ENCODE measurements around the gene P3H4. TPM values are rescaled to one million over a fixed set of nuclear protein-coding genes. Genes with fewer than 3 reads are reported as not detected.

Gene P3H4
- total RNA-seq, 6 donors from 2014 or later = 5.8 to 26.2 (median 8.9) TPM

GRCh38 chr17:41773190-41773588 lies 38.6 kb downstream of the P3H4 start:
- H3K9me3 ChIP-seq = no peaks in the 10 kb centered on the region
- TF ChIP-seq EP300 (IDR thresholded peaks at IDR 0.05) = no peak
- TF ChIP-seq POLR2AphosphoS5 (IDR thresholded peaks at IDR 0.05) = peak; percentile 38 to 42
- TF ChIP-seq POLR2A (IDR thresholded peaks at IDR 0.05) = no peak
- peaks cover 11 to 38% (median 35%) of the 10 kb centered on the region in 4 donors for H3K36me3 ChIP-seq
- DNase-seq = peak; percentile 74 to 87
- 55% methylated on average over 8 of the region's 12 CpGs; no CpG with 5 or more reads in 1 of the 2 donors for WGBS, 2 donors
- H3K27me3 ChIP-seq = no peaks in the 10 kb centered on the region
- peaks cover 61 to 65% (median 64%) of the 10 kb centered on the region in 4 donors for H3K4me1 ChIP-seq
- H3K27ac ChIP-seq = peak overlapping the region; percentile 44 to 90 (median 78)
- no peak overlapping the region for H3K4me3 ChIP-seq
- ATAC-seq (ENCODE audit: low FRiP score in 2 of 2) = peak; percentile 2 to 54

GRCh38 chr17:41772586-41773189 lies 39.1 kb downstream of the P3H4 start:
- ATAC-seq (ENCODE audit: low FRiP score in 2 of 2) (no peak), DNase-seq (no peak)
- Histone ChIP-seq H3K36me3 (peaks cover 15 to 43% (median 40%) of the 10 kb centered on the region in 4 donors), H3K4me3 (no peak overlapping the region), H3K27me3 (no peaks in the 10 kb centered on the region), H3K4me1 (peaks cover 56 to 60% (median 59%) of the 10 kb centered on the region in 4 donors), H3K9me3 (no peaks in the 10 kb centered on the region), H3K27ac (peak overlapping the region; percentile 18 to 87 (median 70))
- 84 to 94% methylated on average over 6 to 19 of the region's 19 CpGs for WGBS, 2 donors
- TF ChIP-seq POLR2A (IDR thresholded peaks at IDR 0.05) = no peak
- TF ChIP-seq, protein P1, sequence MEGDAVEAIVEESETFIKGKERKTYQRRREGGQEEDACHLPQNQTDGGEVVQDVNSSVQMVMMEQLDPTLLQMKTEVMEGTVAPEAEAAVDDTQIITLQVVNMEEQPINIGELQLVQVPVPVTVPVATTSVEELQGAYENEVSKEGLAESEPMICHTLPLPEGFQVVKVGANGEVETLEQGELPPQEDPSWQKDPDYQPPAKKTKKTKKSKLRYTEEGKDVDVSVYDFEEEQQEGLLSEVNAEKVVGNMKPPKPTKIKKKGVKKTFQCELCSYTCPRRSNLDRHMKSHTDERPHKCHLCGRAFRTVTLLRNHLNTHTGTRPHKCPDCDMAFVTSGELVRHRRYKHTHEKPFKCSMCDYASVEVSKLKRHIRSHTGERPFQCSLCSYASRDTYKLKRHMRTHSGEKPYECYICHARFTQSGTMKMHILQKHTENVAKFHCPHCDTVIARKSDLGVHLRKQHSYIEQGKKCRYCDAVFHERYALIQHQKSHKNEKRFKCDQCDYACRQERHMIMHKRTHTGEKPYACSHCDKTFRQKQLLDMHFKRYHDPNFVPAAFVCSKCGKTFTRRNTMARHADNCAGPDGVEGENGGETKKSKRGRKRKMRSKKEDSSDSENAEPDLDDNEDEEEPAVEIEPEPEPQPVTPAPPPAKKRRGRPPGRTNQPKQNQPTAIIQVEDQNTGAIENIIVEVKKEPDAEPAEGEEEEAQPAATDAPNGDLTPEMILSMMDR (IDR thresholded peaks at IDR 0.05) = no peak
- no peak for TF ChIP-seq POLR2AphosphoS5 (IDR thresholded peaks at IDR 0.05)
- TF ChIP-seq EP300 (IDR thresholded peaks at IDR 0.05) = no peak

GRCh38 chr17:41772218-41772585 lies 39.5 kb downstream of the P3H4 start:
- H3K9me3 ChIP-seq = no peaks in the 10 kb centered on the region
- ATAC-seq (ENCODE audit: low FRiP score in 2 of 2) (peak; percentile 26 to 69), DNase-seq (peak in 1 of 2 donors; percentile 79)
- H3K4me3 ChIP-seq = no peak overlapping the region
- no peaks in the 10 kb centered on the region for H3K27me3 ChIP-seq
- TF ChIP-seq POLR2A (IDR thresholded peaks at IDR 0.05) = peak in 1 of 4 donors; percentile 4
- TF ChIP-seq, protein P1 (IDR thresholded peaks at IDR 0.05) = no peak
- H3K4me1 ChIP-seq = peaks cover 51 to 55% (median 55%) of the 10 kb centered on the region in 4 donors
- peak overlapping the region; percentile 18 to 87 (median 70) for H3K27ac ChIP-seq
- WGBS, 2 donors = 82 to 83% methylated on average over 2 to 3 of the region's 4 CpGs
- peaks cover 19 to 47% (median 44%) of the 10 kb centered on the region in 4 donors for H3K36me3 ChIP-seq

- peak overlapping the region; percentile 4 to 87 (median 45) for H3K27ac ChIP-seq
- H3K27me3 ChIP-seq = no peaks in the 10 kb centered on the region
- H3K36me3 ChIP-seq = peaks cover 25 to 54% (median 49%) of the 10 kb centered on the region in 4 donors
- DNase-seq = peak in 1 of 2 donors; percentile 69
- WGBS, 2 donors = 84% methylated on average over 8 to 15 of the region's 17 CpGs
- H3K4me1 ChIP-seq = peaks cover 45 to 49% (median 49%) of the 10 kb centered on the region in 4 donors
- TF ChIP-seq, protein P1 (IDR thresholded peaks at IDR 0.05) = no peak
- no peak for TF ChIP-seq POLR2A (IDR thresholded peaks at IDR 0.05)
- no peak for TF ChIP-seq EP300 (IDR thresholded peaks at IDR 0.05)
- no peak for TF ChIP-seq POLR2AphosphoS5 (IDR thresholded peaks at IDR 0.05)
- no peak overlapping the region for H3K4me3 ChIP-seq
- no peaks in the 10 kb centered on the region for H3K9me3 ChIP-seq
- peak in 1 of 2 donors; percentile 0 for ATAC-seq (ENCODE audit: low FRiP score in 2 of 2)
These were observed 40.2 kb downstream of the P3H4 start for GRCh38 chr17:41771389-41772206.

DNA sequence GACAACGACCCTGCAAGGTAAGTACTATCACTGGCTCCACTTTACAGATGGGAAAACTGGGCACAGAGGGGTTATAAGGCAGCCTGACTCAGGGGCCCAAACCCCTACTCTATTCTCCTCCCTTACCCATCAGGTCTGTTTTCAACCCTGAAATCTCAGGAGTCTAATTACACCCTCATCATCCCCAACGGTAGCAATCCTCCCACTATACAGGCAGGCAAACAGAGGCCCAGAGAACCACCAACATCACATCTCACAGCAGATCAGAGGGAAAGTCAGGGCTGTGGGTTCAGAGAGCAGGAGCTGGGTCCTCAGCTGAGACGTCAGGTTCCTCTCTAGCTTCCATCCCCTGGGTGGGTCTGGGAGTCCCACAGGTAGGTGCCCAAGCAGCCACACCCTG lies 41.8 kb downstream of the P3H4 start:
- Histone ChIP-seq H3K4me3 (no peak overlapping the region), H3K27me3 (no peaks in the 10 kb centered on the region), H3K4me1 (peaks cover 29 to 33% (median 33%) of the 10 kb centered on the region in 4 donors), H3K36me3 (peaks cover 35 to 70% (median 61%) of the 10 kb centered on the region in 4 donors), H3K27ac (peak overlapping the region in 1 of 4 donors; percentile 5), H3K9me3 (no peaks in the 10 kb centered on the region)
- TF ChIP-seq POLR2A (IDR thresholded peaks at IDR 0.05) = no peak
- no peak for TF ChIP-seq POLR2AphosphoS5 (IDR thresholded peaks at IDR 0.05)
- no peak for TF ChIP-seq EP300 (IDR thresholded peaks at IDR 0.05)
- TF ChIP-seq, protein P1 (IDR thresholded peaks at IDR 0.05) = no peak
- no peak for DNase-seq
- no peak for ATAC-seq (ENCODE audit: low FRiP score in 2 of 2)
- WGBS, 2 donors = 75 to 85% methylated on average over 3 of the region's 3 CpGs

All from upper lobe of left lung (tissue), 6 donors.